Measurements from ENCODE around the gene PPP1R9A. TPM values are rescaled to one million over a fixed set of nuclear protein-coding genes. Genes with fewer than 3 reads are reported as not detected.

Gene PPP1R9A
- total and polyA plus RNA-seq, 10 of the 15 experiments (the other 5 are each of a cell fraction or from before 2014, with no cell fraction given): 0.04 to 0.12 TPM; not detected in 8

- Histone ChIP-seq H3K36me3 (ENCODE audit: control insufficient read depth in 2 of 2, insufficient read depth in 2 of 2, low read length in 1 of 2) (no peaks in the 10 kb centered on the region), H3K27ac (ENCODE audit: control insufficient read depth, insufficient read depth) (no peak overlapping the region), H2AFZ (ENCODE audit: control insufficient read depth, low read depth, low read length) (no peak overlapping the region), H3K27me3 (replicated peaks in 1 of 2; ENCODE audit: control insufficient read depth in 2 of 2, insufficient read depth in 2 of 2, low read length in 1 of 2) (no peaks in the 10 kb centered on the region), H3K4me3 (no peak overlapping the region), H3K4me1 (ENCODE audit: control insufficient read depth, insufficient read depth, low read length) (no peaks in the 10 kb centered on the region), H3K4me2 (ENCODE audit: control insufficient read depth, insufficient read depth) (no peak overlapping the region), H3K9ac (ENCODE audit: control insufficient read depth, insufficient read depth, low read length) (no peak overlapping the region), H3K79me2 (ENCODE audit: control insufficient read depth, insufficient read depth, low read length) (no peaks in the 10 kb centered on the region), H3K9me3 (replicated peaks; ENCODE audit: control insufficient read depth, insufficient read depth, low read length) (no peaks in the 10 kb centered on the region), H4K20me1 (ENCODE audit: control insufficient read depth, insufficient read depth) (no peaks in the 10 kb centered on the region)
- no TSS peak for BruUV-seq (replicated peaks)
- ATAC-seq: no peak
- intact Hi-C loops (cut with micrococcal nuclease; ENCODE audit: unreplicated experiment): no loop called here
- in situ Hi-C loops (cut with MboI): no loop called here
- ChIA-PET POLR2A (no interaction called here), SMC1A (ENCODE audit: uncharacterized antibody, unreplicated experiment) (no interaction called here), CTCF (no interaction called here), RAD21 (ENCODE audit: unreplicated experiment) (no interaction called here)
- TF ChIP-seq HSF1 (IDR thresholded peaks at IDR 0.05; ENCODE audit: low read depth, low read length) (no peak), KDM1A (IDR thresholded peaks at IDR 0.05; ENCODE audit: borderline replicate concordance) (no peak)
- 59% methylated on average over 4 of the region's 4 CpGs for WGBS (ENCODE audit: insufficient coverage, insufficient replicate concordance, low lambda C conversion rate, missing lambda C conversion rate)
- FAIRE-seq: no peak
- DNase-seq (ENCODE audit: low read depth, low spot score): no peak
These were observed 14.5 kb downstream of the PPP1R9A start for GRCh38 chr7:94921911-94922310.

- RAD21 ChIA-PET (ENCODE audit: unreplicated experiment): no interaction called here
- in situ Hi-C loops (cut with MboI): no loop called here
- POLR2A ChIA-PET: no interaction called here
- FAIRE-seq: no peak
- Histone ChIP-seq H3K9ac (ENCODE audit: control insufficient read depth, insufficient read depth, low read length) (no peak overlapping the region), H2AFZ (ENCODE audit: control insufficient read depth, low read depth, low read length) (no peak overlapping the region), H3K4me2 (ENCODE audit: control insufficient read depth, insufficient read depth) (no peak overlapping the region), H3K27ac (ENCODE audit: control insufficient read depth, insufficient read depth) (no peak overlapping the region), H4K20me1 (ENCODE audit: control insufficient read depth, insufficient read depth) (no peaks in the 10 kb centered on the region), H3K79me2 (ENCODE audit: control insufficient read depth, insufficient read depth, low read length) (no peaks in the 10 kb centered on the region), H3K4me3 (no peak overlapping the region), H3K27me3 (replicated peaks in 1 of 2; ENCODE audit: control insufficient read depth in 2 of 2, insufficient read depth in 2 of 2, low read length in 1 of 2) (no peaks in the 10 kb centered on the region), H3K4me1 (ENCODE audit: control insufficient read depth, insufficient read depth, low read length) (no peaks in the 10 kb centered on the region), H3K9me3 (replicated peaks; ENCODE audit: control insufficient read depth, insufficient read depth, low read length) (no peaks in the 10 kb centered on the region), H3K36me3 (ENCODE audit: control insufficient read depth in 2 of 2, insufficient read depth in 2 of 2, low read length in 1 of 2) (no peaks in the 10 kb centered on the region)
- intact Hi-C loops (cut with micrococcal nuclease; ENCODE audit: unreplicated experiment): no loop called here
- TF ChIP-seq MYC (IDR thresholded peaks at IDR 0.05; ENCODE audit: insufficient read depth, insufficient read length, insufficient replicate concordance, low read length, severe bottlenecking) (no peak), KAT2A (conservative IDR thresholded peaks at IDR 0.05; ENCODE audit: control insufficient read depth, low read depth, low read length) (no peak), ZBTB11 (CRISPR knock-in tag; IDR thresholded peaks at IDR 0.05) (no peak), RB1 (IDR thresholded peaks at IDR 0.05; ENCODE audit: borderline replicate concordance) (no peak), ZSCAN29 (IDR thresholded peaks at IDR 0.05) (no peak), NKRF (conservative IDR thresholded peaks at IDR 0.05) (no peak), NR2C1 (IDR thresholded peaks at IDR 0.05) (no peak), PAX5 (IDR thresholded peaks at IDR 0.05; ENCODE audit: borderline replicate concordance, low read depth, low read length) (no peak), MEF2B (IDR thresholded peaks at IDR 0.05; ENCODE audit: partially characterized antibody, poor library complexity, severe bottlenecking) (no peak), SP1 (IDR thresholded peaks at IDR 0.05; ENCODE audit: low read depth, low read length) (no peak)
- no peak for DNase-seq (ENCODE audit: low read depth, low spot score)
- SMC1A ChIA-PET (ENCODE audit: uncharacterized antibody, unreplicated experiment): no interaction called here
- CTCF ChIA-PET: no interaction called here
- no TSS peak for BruUV-seq (replicated peaks)
- 63% methylated on average over 1 of the region's 1 CpG for WGBS (ENCODE audit: insufficient coverage, insufficient replicate concordance, low lambda C conversion rate, missing lambda C conversion rate)
- ATAC-seq: no peak
These were observed 15.1 kb downstream of the PPP1R9A start for GRCh38 chr7:94922457-94922856.

Measured in GM12878 (cell line).